HTERT RPE-1 (cell line): ENCODE results near the gene PARS2.

Source experiments
- in situ Hi-C: fragments of 300-500 bp; cut with MboI; formaldehyde crosslinking; loops from 4 replicates; pipeline ENCODE4 v1.14.3; 2020; ENCODE audit warnings: low sequenced_read_pairs

The PARS2 gene

DNA sequence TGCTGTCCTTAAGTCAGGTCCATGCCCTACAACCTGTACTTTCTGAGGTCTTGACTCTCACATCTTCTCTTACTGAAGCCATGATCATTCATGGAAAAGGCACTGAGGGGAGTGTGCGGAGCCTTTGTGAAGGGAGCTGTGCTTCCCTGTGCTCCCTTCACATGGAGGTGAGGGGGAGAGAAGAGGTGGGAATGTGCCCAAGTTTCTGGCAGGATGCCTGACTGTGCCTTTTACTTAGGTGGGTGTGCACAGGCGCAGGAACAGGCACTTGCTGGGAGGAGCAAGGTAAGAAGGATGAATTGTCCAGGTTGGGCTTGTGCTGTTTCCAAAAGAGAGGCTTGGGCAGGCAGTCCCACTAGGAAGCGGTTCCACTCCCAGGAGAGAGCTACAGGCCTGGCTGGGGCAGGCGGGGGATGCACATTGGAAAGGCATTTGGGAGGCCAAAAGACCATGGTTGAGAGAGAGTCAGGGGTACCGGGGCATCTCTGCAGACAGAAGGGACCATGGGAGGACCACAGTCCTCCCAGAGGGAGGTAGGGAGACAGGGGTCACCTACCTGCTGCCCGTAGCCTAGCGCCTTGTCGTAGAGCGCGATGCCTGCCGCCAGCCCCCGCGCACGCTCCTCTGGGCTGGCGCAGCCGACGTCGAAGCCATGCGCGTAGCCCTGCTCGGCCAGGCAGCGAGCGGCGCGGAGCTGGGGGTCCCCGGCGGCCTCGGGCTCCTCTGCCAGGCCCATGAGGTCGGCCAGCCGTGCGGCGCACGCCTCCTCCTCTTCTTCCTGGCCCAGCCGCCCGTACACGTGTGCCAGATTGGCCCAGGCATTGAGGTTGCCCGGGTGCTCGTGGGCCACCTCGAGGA is 35.9 kb upstream of the PARS2 start:
- in situ Hi-C loops = no loop called here

DNA sequence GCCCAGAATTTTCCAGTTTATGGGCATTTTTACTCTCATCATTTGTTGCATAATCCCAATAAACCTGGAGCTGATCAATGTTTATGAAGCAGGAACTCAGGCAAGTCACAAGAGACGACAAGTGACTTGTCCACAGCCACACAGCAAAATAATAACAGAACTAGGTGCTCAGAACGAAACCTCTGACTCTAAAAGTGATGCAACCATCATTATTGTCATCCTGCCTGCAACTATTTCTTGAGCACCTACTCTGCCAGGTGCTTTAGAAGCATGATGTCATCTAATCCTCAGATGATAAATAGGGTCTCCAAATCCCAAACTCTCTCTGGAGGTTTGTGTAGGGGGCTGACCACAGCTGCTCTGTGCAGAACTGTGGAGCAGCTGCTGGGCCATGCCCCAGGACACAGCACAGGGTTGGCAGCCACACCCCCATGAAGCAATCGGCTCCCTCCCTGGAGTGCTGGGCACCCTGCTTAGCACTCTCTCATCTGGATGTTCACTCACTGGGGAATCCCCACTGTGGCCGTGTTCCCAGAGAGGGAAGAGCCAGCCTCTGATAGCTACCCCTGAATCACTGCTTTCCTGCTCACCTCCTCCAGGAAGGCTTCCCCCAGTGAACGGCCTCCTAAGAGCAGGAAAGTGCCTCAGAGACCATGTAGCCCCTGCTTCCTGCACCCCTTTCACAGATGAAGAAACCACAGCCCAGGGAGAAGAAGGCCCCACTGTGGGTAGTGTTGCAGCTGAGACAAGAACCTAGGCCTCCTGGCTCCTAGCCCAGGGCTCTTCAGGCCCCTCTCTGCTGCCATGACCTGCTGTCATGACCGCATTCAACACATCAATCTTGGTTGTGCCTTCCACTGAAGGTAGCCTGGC is 34.7 kb upstream of the PARS2 start:
- in situ Hi-C loops = no loop called here

DNA sequence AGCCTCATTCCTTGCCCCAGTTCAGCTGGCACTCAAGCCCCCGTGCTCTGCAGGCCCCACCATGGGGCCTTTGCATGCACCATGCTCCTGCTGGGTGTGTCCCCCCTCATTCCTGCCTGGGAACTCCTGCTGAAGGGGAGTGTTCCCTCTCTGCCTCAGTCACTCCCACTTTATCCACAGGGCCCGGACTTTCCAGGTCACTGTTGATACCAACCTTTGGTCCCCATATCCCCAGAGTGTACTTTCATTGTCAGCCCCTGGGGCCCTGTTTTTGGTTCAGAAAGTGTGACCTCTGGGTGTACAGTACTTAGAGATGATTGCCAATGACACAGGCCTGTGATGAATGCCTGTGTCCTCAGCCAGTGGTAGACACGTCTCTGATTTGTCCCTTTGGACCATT is 33.9 kb upstream of the PARS2 start:
- in situ Hi-C loops = no loop called here

DNA sequence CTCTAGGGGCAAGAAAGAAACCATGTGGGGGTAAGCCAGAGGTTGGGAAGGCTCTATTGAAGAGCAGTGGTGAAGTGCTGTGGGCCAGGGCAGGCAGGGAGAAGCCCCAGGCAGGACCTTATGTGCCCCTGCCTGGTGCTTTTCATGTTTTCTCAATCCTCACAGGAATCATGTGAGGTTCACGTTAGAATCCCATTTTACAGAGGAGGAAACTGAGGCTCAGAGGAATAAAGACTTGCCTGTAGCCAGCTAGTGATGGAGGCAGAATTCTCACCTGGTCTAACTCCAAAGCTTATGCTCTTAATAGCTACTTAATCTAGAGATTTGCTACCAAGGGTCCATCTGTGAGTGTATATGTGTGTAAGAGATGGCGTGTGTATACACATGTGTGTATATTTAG is 32.6 kb upstream of the PARS2 start:
- in situ Hi-C loops = no loop called here

DNA sequence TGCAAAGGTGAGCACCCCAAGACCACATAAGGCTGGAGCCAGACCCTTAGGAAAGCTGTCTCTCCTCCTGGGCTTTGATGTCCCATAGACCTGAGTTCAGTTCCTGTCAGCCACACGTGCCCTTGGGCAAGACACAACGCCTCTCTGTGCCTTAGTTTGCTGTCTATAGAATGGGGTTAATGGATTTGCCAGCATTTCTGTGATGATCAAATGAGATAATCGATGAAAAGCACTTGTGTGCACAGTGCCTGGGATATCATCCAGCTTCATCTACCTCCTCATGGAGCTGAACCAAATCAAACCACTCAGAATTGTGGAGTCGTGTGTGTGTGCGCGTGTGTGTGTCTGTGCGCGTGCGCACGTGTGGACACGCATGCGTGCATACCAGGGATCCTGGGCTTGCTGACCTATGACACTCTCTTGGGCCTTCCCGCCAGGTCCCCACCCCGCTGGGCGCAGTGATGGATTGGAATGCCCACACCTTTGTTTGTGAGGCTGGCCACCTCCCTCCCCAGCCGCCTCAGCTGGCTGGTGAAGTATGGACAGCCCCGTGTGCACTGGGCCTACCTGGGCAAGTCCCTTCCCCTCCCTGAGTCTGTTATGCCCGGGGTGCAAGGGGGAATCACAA is 31.6 kb upstream of the PARS2 start:
- in situ Hi-C loops = no loop called here

DNA sequence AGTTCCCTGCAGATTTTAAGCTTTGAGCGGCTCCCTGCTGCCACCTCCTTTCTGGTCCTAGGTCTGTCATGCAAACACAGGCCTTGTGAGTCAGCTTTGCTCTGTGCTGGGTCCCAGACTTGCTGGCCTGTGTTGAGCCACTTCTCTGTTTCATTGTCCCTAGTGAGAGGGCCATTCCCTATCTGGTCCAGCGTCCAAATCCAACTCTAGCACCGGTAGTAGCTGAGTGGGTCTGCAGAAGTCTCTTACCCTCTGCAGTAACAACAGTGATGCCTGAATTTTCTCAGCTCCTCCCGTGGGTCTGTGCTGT is 31.0 kb upstream of the PARS2 start:
- in situ Hi-C loops = no loop called here

DNA sequence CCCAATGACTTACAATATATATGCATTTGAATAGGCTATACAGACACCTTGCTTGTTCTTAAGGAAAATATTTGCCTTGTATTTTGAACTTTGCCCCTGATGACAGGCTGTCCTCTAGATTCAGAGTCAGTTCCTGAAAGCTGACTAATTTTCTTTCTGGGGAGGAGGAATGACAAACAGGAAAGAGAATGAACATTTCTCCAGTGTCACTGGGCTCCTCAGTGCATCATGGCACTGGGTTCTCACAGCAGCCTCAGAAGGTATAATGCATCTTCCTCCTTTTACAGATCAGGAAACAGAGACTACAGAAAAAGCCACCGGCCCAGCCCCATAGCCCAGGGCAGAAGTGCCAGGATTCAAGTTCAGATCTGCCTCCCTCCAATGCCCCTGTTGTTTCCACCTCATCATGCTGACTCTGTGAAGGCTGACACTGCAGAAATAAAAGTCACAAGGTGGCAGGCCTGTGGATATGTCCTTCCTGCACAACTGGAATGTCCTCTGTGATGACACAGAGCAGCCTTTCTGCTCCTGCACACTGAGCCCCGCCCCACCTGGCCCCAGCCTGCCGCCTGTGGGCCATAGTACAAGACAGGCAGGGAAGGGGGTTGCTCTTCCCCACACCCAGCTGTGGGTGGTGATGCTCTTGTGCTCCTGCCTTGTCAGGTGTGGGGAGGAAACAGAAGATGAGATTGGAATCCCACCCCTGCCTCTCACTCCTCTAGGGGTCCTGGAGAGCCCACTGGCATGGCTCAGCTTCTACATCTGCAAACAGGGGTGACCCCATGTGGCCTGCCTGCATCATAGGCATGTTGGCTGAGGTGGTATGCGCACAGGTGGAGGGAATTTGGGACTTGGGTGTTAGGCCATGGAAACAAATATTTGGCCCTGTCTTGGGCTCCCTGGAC is 30.4 kb upstream of the PARS2 start:
- in situ Hi-C loops = no loop called here

DNA sequence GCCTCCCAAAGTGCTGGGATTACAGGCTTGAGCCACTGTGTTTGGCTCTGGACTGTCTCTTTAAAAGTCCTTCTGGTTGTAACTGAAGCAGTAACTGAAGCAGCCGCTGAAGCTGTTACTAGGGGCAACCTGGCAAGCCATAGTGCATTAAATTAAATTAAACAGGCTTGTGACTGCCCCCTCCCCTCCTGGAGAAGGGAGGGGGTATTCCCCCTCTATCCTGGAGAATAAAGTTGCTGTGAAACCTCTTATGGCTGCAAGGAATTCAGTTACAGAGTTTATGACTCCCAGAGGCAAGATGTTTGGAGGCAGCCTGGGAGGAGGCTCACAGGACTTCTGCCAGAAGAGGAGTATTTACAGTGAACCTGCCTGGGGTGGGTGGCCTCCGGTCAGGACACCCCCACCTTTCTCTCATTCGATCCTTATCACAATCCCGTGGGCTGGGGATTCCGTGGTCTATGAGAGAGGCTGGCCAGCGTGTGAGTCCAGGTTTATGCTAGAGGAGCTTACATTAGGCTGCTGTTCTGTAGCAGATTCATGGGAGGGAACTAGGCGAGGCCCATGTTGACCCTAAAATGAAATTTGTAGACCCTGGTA is 28.5 kb upstream of the PARS2 start:
- in situ Hi-C loops = no loop called here

DNA sequence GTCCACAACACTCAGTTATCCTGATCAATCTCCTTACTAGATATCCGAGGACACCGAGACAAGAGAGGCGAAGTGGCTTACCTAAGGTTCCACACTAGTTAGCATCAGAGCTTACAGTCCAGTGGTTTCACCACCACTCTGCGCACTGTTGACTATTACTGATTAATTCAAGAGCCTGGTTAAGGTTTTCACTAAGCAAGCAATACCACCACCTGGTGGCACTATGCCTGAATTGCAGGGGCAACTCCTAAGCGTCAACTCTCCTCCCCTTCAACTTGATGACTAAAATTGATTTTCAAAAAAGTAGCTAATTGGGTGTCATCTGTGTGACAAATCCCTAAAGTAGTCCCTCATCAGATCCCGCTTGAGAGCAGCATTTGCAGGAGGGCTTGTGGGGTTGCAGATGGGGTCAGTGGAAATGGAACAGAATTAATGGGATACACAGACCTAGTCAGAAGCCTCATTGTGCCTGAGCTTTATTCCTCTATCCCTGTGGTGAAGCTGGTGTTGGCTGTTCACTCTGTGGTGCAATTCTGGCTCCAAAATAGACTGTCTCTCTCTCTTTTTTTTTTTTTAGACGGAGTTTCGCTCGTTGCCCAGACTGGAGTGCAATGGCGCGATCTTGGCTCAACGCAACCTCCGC is 27.7 kb upstream of the PARS2 start:
- in situ Hi-C loops = no loop called here

DNA sequence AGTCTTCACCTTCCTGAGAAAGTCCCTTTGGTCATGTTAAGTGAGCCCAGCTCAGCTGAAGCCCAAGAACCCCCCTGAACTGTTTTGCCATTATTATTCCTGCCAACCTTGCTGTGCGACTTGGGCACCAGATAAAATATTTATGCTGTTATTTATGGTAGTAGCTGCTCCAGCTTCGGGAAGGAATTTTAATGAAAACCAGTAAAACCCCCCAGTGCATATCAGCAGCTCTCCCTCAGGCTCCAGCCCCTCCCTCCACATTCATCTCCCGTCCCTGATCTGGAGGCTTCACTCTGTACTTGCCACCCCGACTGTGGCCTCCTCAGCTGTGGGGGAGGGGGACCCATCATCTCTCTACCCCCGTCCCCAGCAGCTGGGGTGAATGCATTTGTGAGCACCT is 24.1 kb upstream of the PARS2 start:
- in situ Hi-C loops = no loop called here

DNA sequence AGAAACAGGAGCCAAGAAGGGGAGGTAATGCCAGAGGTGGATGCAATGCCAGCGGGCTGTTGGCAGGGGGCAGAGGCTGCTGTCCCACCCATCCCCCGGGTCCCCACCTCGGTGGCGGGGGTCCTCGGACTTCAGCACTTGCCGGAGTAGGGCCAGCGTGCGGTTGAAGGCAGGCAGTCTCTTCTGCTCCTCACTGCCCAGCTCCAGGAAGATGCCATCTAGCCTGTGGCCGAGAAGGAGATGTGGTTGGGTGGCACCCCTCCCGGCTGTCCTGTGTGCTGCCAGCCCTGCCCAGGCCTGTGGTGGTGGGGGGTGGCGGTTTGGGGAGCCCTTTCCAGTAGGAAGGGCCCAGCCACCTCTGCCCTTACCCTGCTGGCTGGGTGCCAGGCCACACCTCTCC is 23.3 kb upstream of the PARS2 start:
- in situ Hi-C loops = no loop called here

DNA sequence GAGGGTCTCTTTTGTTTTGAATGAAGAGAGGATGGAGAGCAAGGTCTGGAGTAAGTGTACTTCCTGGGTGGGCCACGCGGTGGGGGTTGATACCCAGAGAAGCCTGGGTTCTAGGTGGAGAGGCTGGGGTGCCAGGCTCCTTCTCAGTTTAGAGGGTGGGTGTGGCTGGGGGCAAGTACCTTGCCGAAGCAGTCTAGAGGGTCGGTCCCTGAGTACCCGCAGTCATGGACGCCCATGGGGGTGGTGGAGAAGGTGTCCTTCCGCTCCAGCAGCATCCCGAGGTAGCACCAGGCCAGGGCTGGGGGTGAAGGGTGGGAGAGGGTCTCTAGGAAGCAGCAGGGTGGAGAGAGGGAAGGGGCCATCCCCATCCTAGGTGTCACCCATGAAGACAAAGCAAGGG is 22.5 kb upstream of the PARS2 start:
- in situ Hi-C loops = no loop called here

DNA sequence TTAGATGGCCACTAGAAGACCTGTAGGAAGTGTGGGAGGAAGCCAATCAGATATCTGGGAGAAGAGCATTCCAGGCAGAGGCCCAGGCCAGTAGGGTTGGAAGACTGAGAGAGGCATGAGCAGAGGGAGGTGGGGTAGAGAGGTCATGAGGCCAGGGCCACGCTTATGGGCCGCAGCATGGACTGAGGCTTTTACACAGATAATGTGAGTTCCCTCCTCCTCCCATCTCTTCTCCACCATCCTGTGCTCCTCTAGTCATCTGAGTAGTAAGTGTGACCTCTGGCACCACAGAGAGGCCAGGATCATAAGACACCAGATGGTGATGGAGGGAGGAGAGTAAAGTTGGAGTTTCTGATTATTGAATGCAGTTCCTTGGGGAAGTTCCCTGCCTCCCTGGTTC is 19.7 kb upstream of the PARS2 start:
- in situ Hi-C loops = no loop called here

DNA sequence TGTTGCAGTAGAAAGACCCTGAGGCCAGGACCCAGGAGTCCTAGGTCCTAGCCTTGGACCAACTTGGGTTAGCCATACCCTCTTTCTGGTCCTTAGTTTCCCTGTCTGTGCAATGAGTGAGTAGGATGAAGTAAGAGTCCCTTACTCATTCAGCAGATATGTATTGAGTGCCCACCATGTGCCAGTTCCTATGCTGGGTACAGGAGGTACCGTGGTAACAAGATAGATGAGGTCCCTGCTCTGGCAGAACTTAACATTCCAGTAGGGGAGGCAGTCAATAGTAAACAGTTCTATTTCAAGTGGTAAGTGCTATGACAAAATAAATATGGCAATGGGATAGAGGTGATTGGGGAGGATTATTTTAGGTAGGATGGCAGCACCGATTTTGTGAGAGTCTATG is 18.3 kb upstream of the PARS2 start:
- in situ Hi-C loops = no loop called here

DNA sequence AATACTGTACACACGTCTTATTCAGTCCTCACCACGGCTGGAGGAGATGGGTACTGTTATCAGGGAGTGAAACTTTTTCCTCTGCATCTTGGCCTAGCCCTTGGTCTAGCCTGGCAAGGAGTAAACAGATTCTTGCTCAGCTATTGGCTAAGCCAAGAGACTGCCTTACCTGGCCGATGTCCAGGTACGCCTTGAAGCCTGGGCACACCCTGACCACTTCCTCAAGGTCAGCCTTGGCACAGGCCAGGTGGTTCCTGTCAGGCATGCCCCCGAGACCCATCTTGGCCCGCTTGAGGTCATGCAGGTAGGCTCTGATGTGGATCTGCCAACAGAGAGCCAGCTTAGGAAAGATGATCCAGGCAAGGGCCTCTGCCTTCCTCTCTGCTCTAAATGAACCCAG is 17.8 kb upstream of the PARS2 start:
- in situ Hi-C loops = no loop called here

DNA sequence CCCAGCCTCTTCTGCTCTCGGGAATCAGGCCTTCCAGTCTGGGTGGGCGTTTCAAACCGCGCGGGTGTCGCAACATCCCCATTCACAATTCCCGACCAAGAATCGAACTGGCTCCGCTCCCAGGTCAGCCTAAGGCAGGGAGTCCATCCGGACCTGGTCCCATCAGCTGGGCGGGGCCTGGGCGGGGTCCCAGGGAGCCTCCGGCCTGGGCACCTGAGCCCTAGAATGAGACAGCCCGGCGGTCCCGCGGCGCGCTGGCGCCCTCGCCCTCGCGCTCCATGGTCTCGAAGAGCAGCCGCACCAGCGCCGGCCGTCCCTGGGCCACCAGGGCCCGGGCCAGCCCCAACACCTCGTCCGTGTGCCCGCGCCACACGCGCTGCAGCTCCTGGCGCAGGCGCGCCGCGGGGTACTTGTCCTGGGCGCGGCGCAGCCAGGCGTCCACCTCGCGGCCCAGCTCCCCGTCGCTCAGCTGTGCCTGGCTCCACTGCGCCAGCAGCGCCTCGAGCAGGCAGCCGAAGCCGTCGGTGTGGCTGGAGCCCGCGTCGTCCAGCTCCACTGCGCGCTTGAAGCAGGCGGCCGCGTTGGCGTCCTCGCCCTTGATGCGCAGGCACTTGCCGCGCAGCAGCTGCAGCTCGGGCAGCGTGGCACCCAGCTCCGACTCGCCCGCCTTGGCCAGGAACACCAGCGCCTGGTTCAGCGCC is 16.9 kb upstream of the PARS2 start:
- in situ Hi-C loops = no loop called here

DNA sequence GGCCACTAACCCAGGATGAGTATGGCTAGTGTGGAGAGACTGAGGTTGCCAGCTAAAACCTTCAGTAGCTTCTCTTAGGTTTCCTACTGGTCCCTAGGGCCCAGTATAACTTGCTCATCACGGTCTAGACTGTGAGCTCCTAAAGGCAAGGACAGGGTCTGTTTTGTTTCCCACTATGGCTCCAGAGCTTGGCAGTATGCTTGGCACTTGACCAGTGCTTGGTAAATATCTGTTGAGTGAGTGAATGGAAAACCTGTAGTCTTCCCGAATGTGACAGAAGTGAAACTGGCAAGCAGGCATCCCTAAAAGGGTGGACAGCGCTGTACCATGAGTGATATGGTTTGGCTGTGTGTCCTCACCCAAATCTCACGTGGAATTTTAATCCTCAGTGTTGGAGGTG is 13.1 kb upstream of the PARS2 start:
- in situ Hi-C loops = no loop called here

DNA sequence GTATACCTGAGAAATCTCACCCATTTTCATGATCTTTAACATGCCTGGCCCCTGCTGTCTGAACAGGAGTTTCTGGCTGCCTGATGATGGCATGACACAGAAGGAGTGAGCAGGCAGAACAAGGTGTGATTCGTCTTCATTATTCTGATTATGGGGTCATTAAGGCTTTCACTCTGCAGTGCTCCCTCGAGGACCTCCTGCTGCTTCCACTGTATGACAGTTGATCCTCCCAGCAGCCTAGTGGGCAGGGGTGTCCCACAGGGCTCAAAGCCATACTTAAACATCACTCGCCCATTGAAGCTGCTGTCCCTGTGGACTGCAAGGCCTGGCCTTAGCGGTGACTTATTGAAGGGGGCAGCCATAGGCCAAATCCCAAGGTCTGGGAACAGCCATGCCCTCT is 12.7 kb upstream of the PARS2 start:
- in situ Hi-C loops = no loop called here
